ENCODE data around the gene IL2. TPM values are rescaled to one million over a fixed set of nuclear protein-coding genes. Genes with fewer than 3 reads are reported as not detected.

Gene IL2
- total RNA-seq, 6 experiments from 2014 or later, result not detected

DNA sequence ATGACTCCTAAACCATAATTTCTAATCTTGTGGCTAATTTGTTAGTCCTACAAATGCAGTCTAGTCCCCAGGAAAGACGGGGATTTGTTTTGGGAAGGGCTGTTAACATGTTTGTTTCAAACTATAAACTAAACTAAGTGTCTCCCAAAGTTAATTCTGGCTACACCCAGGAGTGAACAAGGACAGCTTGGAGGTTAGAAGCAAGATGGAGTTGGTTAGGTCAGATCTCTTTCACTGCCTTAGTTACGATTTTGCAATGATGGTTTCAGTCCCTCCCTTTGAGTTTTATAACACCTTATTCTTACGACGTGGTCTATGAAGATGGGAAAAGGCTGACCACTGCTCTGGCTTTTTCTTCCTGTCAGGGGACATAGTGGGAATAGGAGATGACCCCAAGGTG, 27.0 kb upstream of the IL2 start:
- Histone ChIP-seq H3K27ac (no peak overlapping the region), H3K9me3 (no peaks in the 10 kb centered on the region), H3K4me1 (no peaks in the 10 kb centered on the region), H3K4me3 (no peak overlapping the region), H3K36me3 (no peaks in the 10 kb centered on the region), H3K27me3 (no peaks in the 10 kb centered on the region)
- intact Hi-C loops (cut with DNase I), result no loop called here
- DNase-seq (no peak), ATAC-seq (no peak)
- TF ChIP-seq POLR2A (IDR thresholded peaks at IDR 0.05), result no peak
- TF ChIP-seq, protein P1, sequence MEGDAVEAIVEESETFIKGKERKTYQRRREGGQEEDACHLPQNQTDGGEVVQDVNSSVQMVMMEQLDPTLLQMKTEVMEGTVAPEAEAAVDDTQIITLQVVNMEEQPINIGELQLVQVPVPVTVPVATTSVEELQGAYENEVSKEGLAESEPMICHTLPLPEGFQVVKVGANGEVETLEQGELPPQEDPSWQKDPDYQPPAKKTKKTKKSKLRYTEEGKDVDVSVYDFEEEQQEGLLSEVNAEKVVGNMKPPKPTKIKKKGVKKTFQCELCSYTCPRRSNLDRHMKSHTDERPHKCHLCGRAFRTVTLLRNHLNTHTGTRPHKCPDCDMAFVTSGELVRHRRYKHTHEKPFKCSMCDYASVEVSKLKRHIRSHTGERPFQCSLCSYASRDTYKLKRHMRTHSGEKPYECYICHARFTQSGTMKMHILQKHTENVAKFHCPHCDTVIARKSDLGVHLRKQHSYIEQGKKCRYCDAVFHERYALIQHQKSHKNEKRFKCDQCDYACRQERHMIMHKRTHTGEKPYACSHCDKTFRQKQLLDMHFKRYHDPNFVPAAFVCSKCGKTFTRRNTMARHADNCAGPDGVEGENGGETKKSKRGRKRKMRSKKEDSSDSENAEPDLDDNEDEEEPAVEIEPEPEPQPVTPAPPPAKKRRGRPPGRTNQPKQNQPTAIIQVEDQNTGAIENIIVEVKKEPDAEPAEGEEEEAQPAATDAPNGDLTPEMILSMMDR (IDR thresholded peaks at IDR 0.05), result no peak
- 49% methylated on average over 4 of the region's 4 CpGs for WGBS (ENCODE audit: insufficient coverage, low coverage, low lambda C conversion rate, missing lambda C conversion rate)

DNA sequence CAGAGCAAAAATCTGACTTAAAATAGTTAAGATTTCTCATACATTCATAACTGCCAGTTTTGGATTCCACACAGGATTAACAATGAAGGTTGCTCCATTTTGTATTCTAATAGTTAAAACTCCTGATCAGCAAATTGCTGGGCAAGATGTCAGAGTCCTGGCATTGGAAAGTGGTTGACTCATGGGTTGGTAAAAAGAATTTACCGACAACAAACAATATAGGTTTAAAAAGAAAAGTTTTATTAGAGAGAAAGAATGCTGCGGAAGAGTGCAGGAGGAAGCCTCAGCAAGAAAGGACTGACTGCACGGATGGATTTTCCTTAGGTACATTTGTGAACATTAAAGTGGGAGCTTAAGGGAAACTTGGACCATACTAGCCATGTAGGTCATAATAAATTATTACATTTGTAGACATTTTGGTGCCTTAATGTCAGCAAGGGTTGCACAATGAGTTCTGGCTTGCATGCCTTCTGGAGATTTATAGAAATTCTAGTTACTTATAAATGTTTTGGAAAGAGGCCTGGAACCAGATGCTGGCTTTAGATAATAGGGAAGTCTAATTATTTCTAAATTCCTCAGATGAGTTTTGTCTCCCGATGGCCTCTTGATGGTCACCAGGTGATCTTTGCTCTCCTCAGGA, 25.4 kb upstream of the IL2 start:
- TF ChIP-seq, protein P1 (IDR thresholded peaks at IDR 0.05), result no peak
- TF ChIP-seq POLR2A (IDR thresholded peaks at IDR 0.05), result no peak
- 52% methylated on average over 4 of the region's 4 CpGs for WGBS (ENCODE audit: insufficient coverage, low coverage, low lambda C conversion rate, missing lambda C conversion rate)
- Histone ChIP-seq H3K4me3 (no peak overlapping the region), H3K27me3 (no peaks in the 10 kb centered on the region), H3K9me3 (no peaks in the 10 kb centered on the region), H3K36me3 (no peaks in the 10 kb centered on the region), H3K27ac (no peak overlapping the region), H3K4me1 (no peaks in the 10 kb centered on the region)
- ATAC-seq (no peak), DNase-seq (no peak)
- intact Hi-C loops (cut with DNase I), result no loop called here

DNA sequence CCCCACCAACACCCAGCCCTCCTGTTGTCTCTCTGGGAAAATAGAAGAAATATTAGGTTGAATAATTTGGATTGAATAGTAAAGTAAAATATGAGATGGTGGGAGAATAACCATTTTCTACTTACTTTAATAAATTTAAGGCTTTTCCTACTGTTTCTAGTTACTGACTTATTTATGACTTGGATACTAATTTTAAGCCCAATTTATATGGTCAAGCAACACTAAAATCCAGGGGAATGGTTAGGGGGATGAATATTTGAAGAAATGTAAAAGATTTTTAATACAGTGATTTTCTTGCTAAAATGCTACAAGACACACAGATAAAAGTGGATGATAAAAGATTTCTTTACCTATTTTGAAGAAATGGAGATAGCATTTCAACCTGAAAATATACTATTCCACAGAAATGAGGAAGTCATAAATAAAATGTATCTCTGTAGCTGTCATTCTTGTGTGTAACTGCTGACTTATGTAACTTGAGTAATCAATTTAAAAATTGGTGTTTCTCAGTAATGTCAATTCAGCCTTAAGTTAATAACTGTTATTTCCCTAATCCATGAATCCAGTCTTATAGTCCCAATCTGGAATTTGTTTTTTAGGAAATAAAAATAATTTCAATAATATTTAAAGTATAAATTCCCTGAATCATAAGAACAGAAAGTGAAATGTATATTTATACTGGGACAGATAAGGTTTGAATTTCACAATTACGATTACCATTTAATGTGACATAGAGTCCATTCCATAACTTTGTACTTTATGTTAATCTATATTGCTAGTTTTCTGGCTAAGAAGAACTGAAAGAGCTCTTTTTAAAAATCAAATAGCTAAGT, 24.3 kb upstream of the IL2 start:
- TF ChIP-seq, protein P1 (IDR thresholded peaks at IDR 0.05), result no peak

DNA sequence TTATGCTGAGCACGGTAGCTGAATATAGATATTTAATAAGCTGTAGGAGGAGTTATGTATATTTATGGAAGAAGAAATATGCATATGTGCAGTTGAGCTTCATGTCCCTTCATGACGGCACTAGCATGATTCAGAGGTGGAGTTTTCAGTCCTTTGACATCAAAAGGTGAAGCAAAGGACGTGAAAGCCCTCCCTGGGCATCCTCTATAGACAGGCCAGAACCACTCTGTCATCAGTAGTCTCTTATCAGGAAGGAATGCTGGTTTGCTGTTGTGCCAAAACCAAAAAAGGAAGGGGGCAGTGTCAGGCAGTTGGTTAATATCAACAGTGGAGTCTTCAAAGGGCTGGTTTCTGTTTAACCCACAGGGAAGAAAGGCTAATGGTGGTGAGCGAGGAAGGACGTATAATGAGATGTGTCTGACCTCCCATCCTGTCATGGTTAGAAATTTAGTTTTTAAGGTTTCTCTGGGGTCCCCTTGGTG, 23.5 kb upstream of the IL2 start:
- Histone ChIP-seq H3K36me3 (no peaks in the 10 kb centered on the region), H3K4me1 (no peaks in the 10 kb centered on the region), H3K27ac (no peak overlapping the region), H3K9me3 (no peaks in the 10 kb centered on the region), H3K27me3 (no peaks in the 10 kb centered on the region), H3K4me3 (no peak overlapping the region)
- DNase-seq, result no peak
- ATAC-seq, result no peak
- WGBS (ENCODE audit: insufficient coverage, low coverage, low lambda C conversion rate, missing lambda C conversion rate), result 23% methylated on average over 5 of the region's 5 CpGs
- TF ChIP-seq POLR2A (IDR thresholded peaks at IDR 0.05), result no peak
- TF ChIP-seq, protein P1 (IDR thresholded peaks at IDR 0.05), result no peak
- intact Hi-C loops (cut with DNase I), result no loop called here

More for the DNA sequence above, 24.3 kb upstream of the IL2 start:
- no peak for DNase-seq
- H3K27ac ChIP-seq, result no peak overlapping the region
- ATAC-seq, result no peak
- 73% methylated on average over 1 of the region's 1 CpG for WGBS (ENCODE audit: insufficient coverage, low coverage, low lambda C conversion rate, missing lambda C conversion rate)
- intact Hi-C loops (cut with DNase I), result no loop called here
- no peak overlapping the region for H3K4me3 ChIP-seq
- no peaks in the 10 kb centered on the region for H3K36me3 ChIP-seq
- H3K9me3 ChIP-seq, result no peaks in the 10 kb centered on the region
- no peaks in the 10 kb centered on the region for H3K4me1 ChIP-seq
- no peaks in the 10 kb centered on the region for H3K27me3 ChIP-seq
